ENCODE measurements around the gene ZNF524.

ZNF524 gene

DNA sequence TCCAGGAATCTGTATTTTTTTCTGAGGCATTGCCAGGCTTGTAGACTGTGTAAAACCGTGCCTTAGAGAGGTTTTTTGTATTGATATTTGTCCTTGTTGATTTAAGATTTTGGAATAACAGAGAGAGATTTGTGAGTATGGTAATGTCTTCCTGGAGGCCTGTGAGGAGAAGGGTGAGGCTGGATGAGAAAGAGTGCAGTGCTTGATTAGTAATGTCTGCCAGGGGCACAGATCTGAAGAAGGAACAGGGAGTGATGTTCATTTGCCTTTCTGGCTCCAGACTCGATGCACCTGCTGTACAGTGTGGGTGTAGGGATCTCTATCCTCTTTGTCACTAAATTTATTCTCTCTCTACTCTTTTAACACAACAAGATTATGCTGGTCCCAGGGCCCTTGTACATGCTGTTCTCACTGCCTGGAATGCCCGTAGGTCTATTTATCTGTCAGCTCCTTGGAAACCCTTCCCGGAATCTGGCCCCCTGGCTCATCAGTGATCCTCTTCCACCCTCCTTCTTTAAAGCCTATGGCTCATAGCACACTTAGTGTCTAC is 5.0 kb upstream of the ZNF524 start:
- no peak for TF ChIP-seq POLR2AphosphoS5 (IDR thresholded peaks at IDR 0.05; ENCODE audit: low read depth)
- TF ChIP-seq SPI1 (IDR thresholded peaks at IDR 0.05; ENCODE audit: borderline replicate concordance, low read depth) = no peak
- TF ChIP-seq, protein P1, sequence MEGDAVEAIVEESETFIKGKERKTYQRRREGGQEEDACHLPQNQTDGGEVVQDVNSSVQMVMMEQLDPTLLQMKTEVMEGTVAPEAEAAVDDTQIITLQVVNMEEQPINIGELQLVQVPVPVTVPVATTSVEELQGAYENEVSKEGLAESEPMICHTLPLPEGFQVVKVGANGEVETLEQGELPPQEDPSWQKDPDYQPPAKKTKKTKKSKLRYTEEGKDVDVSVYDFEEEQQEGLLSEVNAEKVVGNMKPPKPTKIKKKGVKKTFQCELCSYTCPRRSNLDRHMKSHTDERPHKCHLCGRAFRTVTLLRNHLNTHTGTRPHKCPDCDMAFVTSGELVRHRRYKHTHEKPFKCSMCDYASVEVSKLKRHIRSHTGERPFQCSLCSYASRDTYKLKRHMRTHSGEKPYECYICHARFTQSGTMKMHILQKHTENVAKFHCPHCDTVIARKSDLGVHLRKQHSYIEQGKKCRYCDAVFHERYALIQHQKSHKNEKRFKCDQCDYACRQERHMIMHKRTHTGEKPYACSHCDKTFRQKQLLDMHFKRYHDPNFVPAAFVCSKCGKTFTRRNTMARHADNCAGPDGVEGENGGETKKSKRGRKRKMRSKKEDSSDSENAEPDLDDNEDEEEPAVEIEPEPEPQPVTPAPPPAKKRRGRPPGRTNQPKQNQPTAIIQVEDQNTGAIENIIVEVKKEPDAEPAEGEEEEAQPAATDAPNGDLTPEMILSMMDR (IDR thresholded peaks at IDR 0.05; ENCODE audit: insufficient read depth, low read length) = no peak
- TF ChIP-seq, protein P2, sequence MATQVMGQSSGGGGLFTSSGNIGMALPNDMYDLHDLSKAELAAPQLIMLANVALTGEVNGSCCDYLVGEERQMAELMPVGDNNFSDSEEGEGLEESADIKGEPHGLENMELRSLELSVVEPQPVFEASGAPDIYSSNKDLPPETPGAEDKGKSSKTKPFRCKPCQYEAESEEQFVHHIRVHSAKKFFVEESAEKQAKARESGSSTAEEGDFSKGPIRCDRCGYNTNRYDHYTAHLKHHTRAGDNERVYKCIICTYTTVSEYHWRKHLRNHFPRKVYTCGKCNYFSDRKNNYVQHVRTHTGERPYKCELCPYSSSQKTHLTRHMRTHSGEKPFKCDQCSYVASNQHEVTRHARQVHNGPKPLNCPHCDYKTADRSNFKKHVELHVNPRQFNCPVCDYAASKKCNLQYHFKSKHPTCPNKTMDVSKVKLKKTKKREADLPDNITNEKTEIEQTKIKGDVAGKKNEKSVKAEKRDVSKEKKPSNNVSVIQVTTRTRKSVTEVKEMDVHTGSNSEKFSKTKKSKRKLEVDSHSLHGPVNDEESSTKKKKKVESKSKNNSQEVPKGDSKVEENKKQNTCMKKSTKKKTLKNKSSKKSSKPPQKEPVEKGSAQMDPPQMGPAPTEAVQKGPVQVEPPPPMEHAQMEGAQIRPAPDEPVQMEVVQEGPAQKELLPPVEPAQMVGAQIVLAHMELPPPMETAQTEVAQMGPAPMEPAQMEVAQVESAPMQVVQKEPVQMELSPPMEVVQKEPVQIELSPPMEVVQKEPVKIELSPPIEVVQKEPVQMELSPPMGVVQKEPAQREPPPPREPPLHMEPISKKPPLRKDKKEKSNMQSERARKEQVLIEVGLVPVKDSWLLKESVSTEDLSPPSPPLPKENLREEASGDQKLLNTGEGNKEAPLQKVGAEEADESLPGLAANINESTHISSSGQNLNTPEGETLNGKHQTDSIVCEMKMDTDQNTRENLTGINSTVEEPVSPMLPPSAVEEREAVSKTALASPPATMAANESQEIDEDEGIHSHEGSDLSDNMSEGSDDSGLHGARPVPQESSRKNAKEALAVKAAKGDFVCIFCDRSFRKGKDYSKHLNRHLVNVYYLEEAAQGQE (IDR thresholded peaks at IDR 0.05; ENCODE audit: insufficient replicate concordance, low read depth) = no peak
- no peak for TF ChIP-seq GABPA (IDR thresholded peaks at IDR 0.05; ENCODE audit: low read depth)
- DNase-seq (ENCODE audit: low read depth in 1 of 2, low spot score in 1 of 2) = no peak
- H3K27ac ChIP-seq (replicated peaks) = no peak overlapping the region
- no peaks in the 10 kb centered on the region for H3K27me3 ChIP-seq (ENCODE audit: insufficient read depth, poor library complexity, severe bottlenecking)
- no peak overlapping the region for H3K4me3 ChIP-seq (replicated peaks; ENCODE audit: insufficient read depth, low read length)

GRCh38 chr19:55596304-55596703 is 3.8 kb upstream of the ZNF524 start:
- TF ChIP-seq, protein P1 (IDR thresholded peaks at IDR 0.05; ENCODE audit: insufficient read depth, low read length) = no peak
- TF ChIP-seq, protein P2 (IDR thresholded peaks at IDR 0.05; ENCODE audit: insufficient replicate concordance, low read depth) = no peak

GRCh38 chr19:55597501-55597921 is 2.6 kb upstream of the ZNF524 start:
- Histone ChIP-seq H3K27me3 (ENCODE audit: insufficient read depth, poor library complexity, severe bottlenecking) (no peaks in the 10 kb centered on the region), H3K4me3 (replicated peaks; ENCODE audit: insufficient read depth, low read length) (no peak overlapping the region), H3K27ac (replicated peaks) (no peak overlapping the region)
- no peak for DNase-seq (ENCODE audit: low read depth in 1 of 2, low spot score in 1 of 2)
- TF ChIP-seq POLR2AphosphoS5 (IDR thresholded peaks at IDR 0.05; ENCODE audit: low read depth) (no peak), SPI1 (IDR thresholded peaks at IDR 0.05; ENCODE audit: borderline replicate concordance, low read depth) (no peak), GABPA (IDR thresholded peaks at IDR 0.05; ENCODE audit: low read depth) (no peak)
- TF ChIP-seq, protein P1 (IDR thresholded peaks at IDR 0.05; ENCODE audit: insufficient read depth, low read length) = no peak
- TF ChIP-seq, protein P2 (IDR thresholded peaks at IDR 0.05; ENCODE audit: insufficient replicate concordance, low read depth) = no peak

More at GRCh38 chr19:55596304-55596703, 3.8 kb upstream of the ZNF524 start:
- Histone ChIP-seq H3K27me3 (ENCODE audit: insufficient read depth, poor library complexity, severe bottlenecking) (no peaks in the 10 kb centered on the region), H3K27ac (replicated peaks) (no peak overlapping the region), H3K4me3 (replicated peaks; ENCODE audit: insufficient read depth, low read length) (no peak overlapping the region)
- DNase-seq (ENCODE audit: low read depth in 1 of 2, low spot score in 1 of 2) = no peak
